HepG2 (cell line): Measurements from ENCODE around the gene TIAM1.

Experiments
- GABPA ChIP-seq, 2 experiments: IDR thresholded peaks; 2 replicates each; pipeline ENCODE4 v1.6.1; 2011 to 2016; ENCODE audit warnings: low read depth in 2 of 2, low read length in 1 of 2, missing biosample characterization in 1 of 2, missing genetic modification characterization in 1 of 2
- PHF21A ChIP-seq: sonication (generic); formaldehyde crosslinking; IDR thresholded peaks from 2 replicates; pipeline ENCODE4 v1.5.0; 2020; ENCODE audit warnings: mild to moderate bottlenecking, missing genetic modification reagents
- TBL1XR1 ChIP-seq: fragments of 150-350 bp; IDR thresholded peaks from 2 replicates; pipeline ENCODE4 v1.6.1; 2014; ENCODE audit warnings: borderline replicate concordance, low read length; ENCODE audit not compliant: partially characterized antibody
- ZNF549 ChIP-seq: sonication (generic); formaldehyde crosslinking; IDR thresholded peaks from 2 replicates; pipeline ENCODE4 v1.5.0; 2020; ENCODE audit warnings: missing genetic modification reagents
- ZNF776 ChIP-seq: sonication (generic); formaldehyde crosslinking; IDR thresholded peaks from 2 replicates; pipeline ENCODE4 v1.4.0; 2020; ENCODE audit warnings: mild to moderate bottlenecking, missing genetic modification reagents
- TF ChIP-seq, protein P1 (sequence below): IDR thresholded peaks from 2 replicates; pipeline ENCODE4 v1.6.1; 2018; ENCODE audit warnings: missing genetic modification reagents
- TF ChIP-seq, protein P2 (sequence below): sonication (generic); formaldehyde crosslinking; IDR thresholded peaks from 2 replicates; pipeline ENCODE4 v1.4.0; 2020; ENCODE audit warnings: missing genetic modification reagents, mild to moderate bottlenecking, borderline replicate concordance

DNA sequence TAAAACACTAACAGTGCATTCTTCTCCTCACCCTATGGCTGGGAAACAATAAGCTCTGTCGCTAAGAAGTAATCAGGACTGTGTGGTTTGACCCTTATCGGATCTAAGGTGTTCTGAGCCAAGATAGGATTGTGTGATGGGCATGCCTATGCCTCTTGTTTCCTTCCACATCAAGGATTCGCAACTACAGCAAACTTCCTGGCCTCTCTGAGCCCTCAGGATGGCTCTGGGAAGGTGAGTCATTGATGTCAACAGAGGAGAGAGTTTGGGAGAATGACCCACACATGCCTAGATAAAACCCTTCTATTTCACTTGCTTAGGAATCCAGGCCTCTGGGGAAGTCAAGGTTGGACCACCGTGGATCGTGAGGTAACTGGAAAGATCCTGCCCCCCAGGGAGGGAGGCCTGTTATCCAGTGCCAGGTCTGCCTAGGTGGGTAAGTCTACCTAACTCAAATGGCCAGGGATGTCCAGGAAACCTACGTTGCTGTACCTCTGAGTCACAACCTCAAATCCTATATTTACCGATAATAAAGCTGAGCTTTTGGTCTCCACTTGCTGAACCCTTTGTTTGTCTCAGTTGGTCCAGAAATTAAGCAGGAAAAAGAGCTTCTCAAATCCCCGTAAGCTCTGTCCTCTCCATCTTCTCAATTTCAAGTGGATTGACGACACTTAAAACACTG is 27.4 kb downstream of the TIAM1 start:
- TF ChIP-seq PHF21A (CRISPR knock-in tag) (no peak), ZNF776 (no peak), ZNF549 (CRISPR knock-in tag) (no peak), TBL1XR1 (no peak), GABPA (IDR thresholded peaks at IDR 0.05; ENCODE audit: low read depth, low read length) (no peak), GABPA (CRISPR knock-in tag; IDR thresholded peaks at IDR 0.05; ENCODE audit: low read depth) (no peak)
- TF ChIP-seq, protein P1, sequence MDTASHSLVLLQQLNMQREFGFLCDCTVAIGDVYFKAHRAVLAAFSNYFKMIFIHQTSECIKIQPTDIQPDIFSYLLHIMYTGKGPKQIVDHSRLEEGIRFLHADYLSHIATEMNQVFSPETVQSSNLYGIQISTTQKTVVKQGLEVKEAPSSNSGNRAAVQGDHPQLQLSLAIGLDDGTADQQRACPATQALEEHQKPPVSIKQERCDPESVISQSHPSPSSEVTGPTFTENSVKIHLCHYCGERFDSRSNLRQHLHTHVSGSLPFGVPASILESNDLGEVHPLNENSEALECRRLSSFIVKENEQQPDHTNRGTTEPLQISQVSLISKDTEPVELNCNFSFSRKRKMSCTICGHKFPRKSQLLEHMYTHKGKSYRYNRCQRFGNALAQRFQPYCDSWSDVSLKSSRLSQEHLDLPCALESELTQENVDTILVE: no peak
- TF ChIP-seq, protein P2, sequence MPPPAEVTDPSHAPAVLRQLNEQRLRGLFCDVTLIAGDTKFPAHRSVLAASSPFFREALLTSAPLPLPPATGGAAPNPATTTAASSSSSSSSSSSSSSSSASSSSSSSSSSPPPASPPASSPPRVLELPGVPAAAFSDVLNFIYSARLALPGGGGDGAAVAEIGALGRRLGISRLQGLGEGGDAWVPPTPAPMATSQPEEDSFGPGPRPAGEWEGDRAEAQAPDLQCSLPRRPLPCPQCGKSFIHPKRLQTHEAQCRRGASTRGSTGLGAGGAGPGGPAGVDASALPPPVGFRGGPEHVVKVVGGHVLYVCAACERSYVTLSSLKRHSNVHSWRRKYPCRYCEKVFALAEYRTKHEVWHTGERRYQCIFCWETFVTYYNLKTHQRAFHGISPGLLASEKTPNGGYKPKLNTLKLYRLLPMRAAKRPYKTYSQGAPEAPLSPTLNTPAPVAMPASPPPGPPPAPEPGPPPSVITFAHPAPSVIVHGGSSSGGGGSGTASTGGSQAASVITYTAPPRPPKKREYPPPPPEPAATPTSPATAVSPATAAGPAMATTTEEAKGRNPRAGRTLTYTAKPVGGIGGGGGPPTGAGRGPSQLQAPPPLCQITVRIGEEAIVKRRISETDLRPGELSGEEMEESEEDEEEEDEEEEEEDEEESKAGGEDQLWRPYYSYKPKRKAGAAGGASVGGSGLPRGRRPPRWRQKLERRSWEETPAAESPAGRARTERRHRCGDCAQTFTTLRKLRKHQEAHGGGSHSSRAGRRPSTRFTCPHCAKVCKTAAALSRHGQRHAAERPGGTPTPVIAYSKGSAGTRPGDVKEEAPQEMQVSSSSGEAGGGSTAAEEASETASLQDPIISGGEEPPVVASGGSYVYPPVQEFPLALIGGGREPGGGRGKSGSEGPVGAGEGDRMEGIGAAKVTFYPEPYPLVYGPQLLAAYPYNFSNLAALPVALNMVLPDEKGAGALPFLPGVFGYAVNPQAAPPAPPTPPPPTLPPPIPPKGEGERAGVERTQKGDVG (CRISPR knock-in tag): no peak
